GM23338 (cell line): ENCODE results near the gene ZNF594. TPM values are rescaled to one million over a fixed set of nuclear protein-coding genes. Genes with fewer than 3 reads are reported as not detected.
"Not testable (repeated sequence)": the region's sequence is repeated elsewhere in the genome, so short reads cannot be mapped to it uniquely, and the experiment has no call there.

Experiments used
- ATAC-seq: fragments of 200-7000 bp; cut with Tn5 transposase; 3 replicates; pipeline ENCODE4 v1.9.1; 2020
- DNase-seq: peaks from one replicate; pipeline ENCODE4 v3.0.0-alpha.2; 2015; ENCODE audit warnings: low spot score
- H2AFZ ChIP-seq: fragments of 200-600 bp; sonication (generic); 2 replicates; pipeline ENCODE4 v1.8.0; 2016; ENCODE audit warnings: antibody characterized with exemption, mild to moderate bottlenecking, moderate library complexity
- H3F3A ChIP-seq: fragments of 200-600 bp; sonication (generic); replicated peaks from 2 replicates; pipeline ENCODE4 v1.8.0; 2017; ENCODE audit warnings: antibody characterized with exemption, mixed run types, low read depth
- H3K27ac ChIP-seq: fragments of 200-600 bp; sonication (generic); 2 replicates; pipeline ENCODE4 v1.6.1; 2016; ENCODE audit warnings: low read depth
- H3K27me3 ChIP-seq: fragments of 200-600 bp; sonication (generic); 2 replicates; pipeline ENCODE4 v1.8.0; 2016; ENCODE audit warnings: mild to moderate bottlenecking, mixed run types, moderate library complexity; ENCODE audit not compliant: insufficient read depth
- H3K36me3 ChIP-seq: fragments of 200-600 bp; sonication (generic); 2 replicates; pipeline ENCODE4 v1.8.0; 2016; ENCODE audit warnings: mild to moderate bottlenecking; ENCODE audit not compliant: insufficient read depth
- H3K4me1 ChIP-seq: fragments of 200-600 bp; sonication (generic); 2 replicates; pipeline ENCODE4 v1.8.0; 2016; ENCODE audit warnings: mild to moderate bottlenecking, moderate library complexity; ENCODE audit not compliant: insufficient read depth
- H3K4me2 ChIP-seq: fragments of 200-600 bp; sonication (generic); 2 replicates; pipeline ENCODE4 v1.7.1; 2017; ENCODE audit warnings: mixed run types
- H3K4me3 ChIP-seq: fragments of 200-600 bp; sonication (generic); 2 replicates; pipeline ENCODE4 v1.6.1; 2016; ENCODE audit warnings: mixed run types
- H3K79me2 ChIP-seq: fragments of 200-600 bp; sonication (generic); replicated peaks from 2 replicates; pipeline ENCODE4 v1.8.0; 2017; ENCODE audit warnings: mild to moderate bottlenecking; ENCODE audit not compliant: insufficient read depth
- H3K9me2 ChIP-seq: fragments of 200-600 bp; sonication (generic); 2 replicates; pipeline ENCODE4 v1.8.0; 2017; ENCODE audit not compliant: insufficient read depth
- H4K20me1 ChIP-seq: fragments of 200-600 bp; sonication (generic); replicated peaks from 2 replicates; pipeline ENCODE4 v1.8.0; 2017; ENCODE audit warnings: mild to moderate bottlenecking; ENCODE audit not compliant: insufficient read depth
- H3K27ac Mint-ChIP-seq: 2 replicates; pipeline ENCODE4 v1.8.0; 2020; ENCODE audit warnings: inconsistent platforms, mild to moderate bottlenecking, moderate library complexity, mixed read lengths
- H3K27me3 Mint-ChIP-seq: 3 replicates; pipeline ENCODE4 v1.8.0; 2022; ENCODE audit warnings: low read depth, mild to moderate bottlenecking, moderate library complexity, mixed read lengths, inconsistent platforms; ENCODE audit not compliant: insufficient read depth, poor library complexity
- H3K36me3 Mint-ChIP-seq: 3 replicates; pipeline ENCODE4 v1.8.0; 2021; ENCODE audit warnings: low read depth, mild to moderate bottlenecking, inconsistent platforms, moderate library complexity, mixed read lengths
- H3K4me1 Mint-ChIP-seq: 3 replicates; pipeline ENCODE4 v1.8.0; 2020; ENCODE audit warnings: mild to moderate bottlenecking, inconsistent platforms, mixed read lengths
- H3K4me3 Mint-ChIP-seq: 3 replicates; pipeline ENCODE4 v1.8.0; 2021; ENCODE audit warnings: moderate library complexity, mild to moderate bottlenecking, inconsistent platforms, mixed read lengths
- H3K9me3 Mint-ChIP-seq: 3 replicates; pipeline ENCODE4 v1.8.0; 2020; ENCODE audit warnings: moderate library complexity, mild to moderate bottlenecking, inconsistent platforms, mixed read lengths
- polyA plus RNA-seq: library from polyadenylated mRNA; unstranded; fragments of >200 nt; fragmentation: Nextera tagmentation; extraction: Ambion mirVana; gene quantifications from 2 replicates; pipeline ENCODE4 v1.2.1, GENCODE V29; 2016
- total RNA-seq: library from RNA; depleted of rRNA; stranded (reverse); fragments of >200 nt; shearing (Covaris generic); gene quantifications from 2 replicates; pipeline ENCODE4 v1.2.3, GENCODE V29; 2014; rRNA removed

Gene ZNF594
- total and polyA plus RNA-seq, 2 experiments from 2014 or later: 7.0 to 15.6 TPM

- H3K4me3 ChIP-seq, H3K79me2 ChIP-seq, ATAC-seq, DNase-seq, H3F3A ChIP-seq, H3K4me3 Mint-ChIP-seq, H3K4me2 ChIP-seq, H3K9me3 Mint-ChIP-seq, H3K9me2 ChIP-seq, H3K4me1 ChIP-seq, H3K36me3 Mint-ChIP-seq, H3K36me3 ChIP-seq, H3K27ac ChIP-seq, H3K27me3 Mint-ChIP-seq, H4K20me1 ChIP-seq, H3K27me3 ChIP-seq, H3K4me1 Mint-ChIP-seq, H3K27ac Mint-ChIP-seq, H2AFZ ChIP-seq: not testable (repeated sequence)
Measured at GRCh38 chr17:5130261-5130660, 61.4 kb downstream of the ZNF594 start.

DNA sequence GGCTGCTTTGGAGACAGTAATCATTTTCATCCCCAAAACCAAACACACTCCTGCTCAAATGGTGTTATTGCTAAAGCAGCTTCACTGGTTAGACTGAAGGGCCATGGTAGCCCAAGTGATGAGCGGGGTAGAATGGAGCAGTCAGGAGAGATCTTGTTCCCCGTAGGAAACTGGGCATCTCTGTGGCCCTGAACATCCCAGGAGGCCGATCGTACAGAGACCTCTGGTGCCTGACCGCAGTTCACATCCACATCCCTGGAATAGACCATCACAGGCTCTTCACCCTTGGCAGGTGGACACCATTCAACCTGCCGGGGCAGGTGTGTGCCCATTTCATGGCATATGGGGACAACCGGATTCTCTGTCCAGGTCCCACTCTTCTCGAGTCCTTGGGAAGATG lies 61.9 kb downstream of the ZNF594 start:
- H3K27me3 Mint-ChIP-seq, H3K27ac Mint-ChIP-seq: not testable (repeated sequence)

More for the DNA sequence above, 61.9 kb downstream of the ZNF594 start:
- H3K36me3 Mint-ChIP-seq, H3K4me1 ChIP-seq, H3K27ac ChIP-seq, H3K27me3 ChIP-seq, H4K20me1 ChIP-seq, H3K4me3 Mint-ChIP-seq, H3K4me3 ChIP-seq, ATAC-seq, H3K79me2 ChIP-seq, H3F3A ChIP-seq, H3K9me2 ChIP-seq, H2AFZ ChIP-seq, H3K9me3 Mint-ChIP-seq, H3K36me3 ChIP-seq, DNase-seq, H3K4me1 Mint-ChIP-seq, H3K4me2 ChIP-seq: not testable (repeated sequence)

Other genes starting within 250 kb of the ZNF594 start
- 1,702 and 2,002 TPM in 2 replicates for gene PFN1, start 243.3 kb downstream of the ZNF594 start, total RNA-seq
- 3,646 and 3,709 TPM in 2 replicates for gene PFN1, start 243.3 kb downstream of the ZNF594 start, polyA plus RNA-seq
- gene ENO3, start 240.7 kb downstream of the ZNF594 start, total RNA-seq: 8.9 and 12.1 TPM in 2 replicates
- gene ENO3, start 240.7 kb downstream of the ZNF594 start, polyA plus RNA-seq: 19.6 and 25.5 TPM in 2 replicates
- 77.9 and 85.3 TPM in 2 replicates for gene SPAG7, start 224.1 kb downstream of the ZNF594 start, total RNA-seq
- gene SPAG7, start 224.1 kb downstream of the ZNF594 start, polyA plus RNA-seq: 226 and 242 TPM in 2 replicates
- 3.3 and 4.4 TPM in 2 replicates for gene CAMTA2, start 204.2 kb downstream of the ZNF594 start, total RNA-seq
- 8.7 and 10.1 TPM in 2 replicates for gene CAMTA2, start 204.2 kb downstream of the ZNF594 start, polyA plus RNA-seq
- gene INCA1, start 194.3 kb downstream of the ZNF594 start, total RNA-seq: 2.1 TPM in 1 of 2 replicates, not detected in the other
- gene INCA1, start 194.3 kb downstream of the ZNF594 start, polyA plus RNA-seq: 1.1 and 1.3 TPM in 2 replicates
- 56.4 and 61.4 TPM in 2 replicates for gene KIF1C, start 193.9 kb downstream of the ZNF594 start, total RNA-seq
- 13.5 and 16.8 TPM in 2 replicates for gene KIF1C, start 193.9 kb downstream of the ZNF594 start, polyA plus RNA-seq
- 0.63 and 1.3 TPM in 2 replicates for gene SLC52A1, start 156.4 kb downstream of the ZNF594 start, total RNA-seq
- 0.21 and 0.50 TPM in 2 replicates for gene SLC52A1, start 156.4 kb downstream of the ZNF594 start, polyA plus RNA-seq
- 0.93 and 1.6 TPM in 2 replicates for gene ZFP3, start 113.4 kb downstream of the ZNF594 start, total RNA-seq
- gene ZFP3, start 113.4 kb downstream of the ZNF594 start, polyA plus RNA-seq: 0.55 and 0.97 TPM in 2 replicates
- gene ZNF232, start 80.0 kb downstream of the ZNF594 start, total RNA-seq: 24.1 and 24.8 TPM in 2 replicates
- 21.5 and 24.9 TPM in 2 replicates for gene ZNF232, start 80.0 kb downstream of the ZNF594 start, polyA plus RNA-seq
- gene USP6, start 75.8 kb downstream of the ZNF594 start, total RNA-seq: 0.94 and 1.1 TPM in 2 replicates
- gene USP6, start 75.8 kb downstream of the ZNF594 start, polyA plus RNA-seq: 1.3 and 1.7 TPM in 2 replicates
- gene SCIMP, start 43.0 kb upstream of the ZNF594 start, total RNA-seq: not detected in 2 replicates
- gene SCIMP, start 43.0 kb upstream of the ZNF594 start, polyA plus RNA-seq: 0.24 and 0.36 TPM in 2 replicates
- gene RABEP1, start 90.4 kb upstream of the ZNF594 start, total RNA-seq: 31.3 and 37.0 TPM in 2 replicates
- 70.3 and 88.1 TPM in 2 replicates for gene RABEP1, start 90.4 kb upstream of the ZNF594 start, polyA plus RNA-seq
- 140 and 172 TPM in 2 replicates for gene NUP88, start 227.8 kb upstream of the ZNF594 start, total RNA-seq
- 103 and 110 TPM in 2 replicates for gene NUP88, start 227.8 kb upstream of the ZNF594 start, polyA plus RNA-seq
- gene RPAIN, start 228.3 kb upstream of the ZNF594 start, total RNA-seq: 69.7 and 88.5 TPM in 2 replicates
- gene RPAIN, start 228.3 kb upstream of the ZNF594 start, polyA plus RNA-seq: 109 and 115 TPM in 2 replicates
- gene C1QBP, start 247.3 kb upstream of the ZNF594 start, total RNA-seq: 478 and 532 TPM in 2 replicates
- gene C1QBP, start 247.3 kb upstream of the ZNF594 start, polyA plus RNA-seq: 671 and 704 TPM in 2 replicates